ENCODE results near the gene RPL10. TPM values are rescaled to one million over a fixed set of nuclear protein-coding genes. Genes with fewer than 3 reads are reported as not detected.

The RPL10 gene
- total RNA-seq, 1 experiment from 2014 or later: 3,447 TPM

DNA sequence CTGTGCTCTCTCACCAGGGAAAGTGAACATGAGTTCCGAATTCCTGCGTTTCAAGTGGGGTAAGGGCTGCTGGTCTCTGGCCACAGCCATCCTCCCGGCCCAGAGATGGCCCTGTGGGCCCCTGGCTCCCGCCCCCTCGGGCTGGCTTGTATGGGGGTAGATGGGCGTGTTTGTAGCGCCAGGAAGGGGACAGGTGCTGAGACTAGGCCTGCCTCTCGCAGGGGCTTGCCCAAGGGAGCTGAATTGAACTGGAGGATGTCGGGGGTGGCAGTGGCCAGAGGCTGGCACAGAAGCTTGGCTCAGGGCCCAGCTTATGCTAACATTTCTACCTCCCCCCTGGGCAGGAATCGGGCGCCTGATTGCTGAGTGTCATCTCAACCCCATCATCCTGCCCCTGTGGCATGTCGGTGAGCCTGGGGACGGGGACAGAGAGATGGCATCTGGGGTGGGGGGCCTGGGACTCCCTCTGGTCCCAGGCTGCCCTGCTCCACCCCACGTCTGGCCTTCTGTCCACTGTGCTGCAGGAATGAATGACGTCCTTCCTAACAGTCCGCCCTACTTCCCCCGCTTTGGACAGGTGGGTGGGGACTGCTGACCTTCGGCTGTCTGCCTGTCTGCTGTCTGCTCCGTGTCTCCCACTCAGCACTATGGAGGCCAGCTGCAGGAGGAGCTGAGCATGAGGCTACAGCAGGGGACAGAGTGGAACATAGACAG lies 21.7 kb downstream of the RPL10 start:
- H3K36me3 ChIP-seq (ENCODE audit: low read depth): no peaks in the 10 kb centered on the region
- H3K27me3 ChIP-seq (ENCODE audit: insufficient read depth, low read depth): no peaks in the 10 kb centered on the region
- ChIA-PET CTCF (no interaction called here), POLR2A (ENCODE audit: unreplicated experiment) (interaction anchor here (0.7 kb wide), 1 partner anchor 88 kb away, joined by 3 read pairs; no protein-coding TSS in a partner anchor)
- H4K20me1 ChIP-seq (ENCODE audit: insufficient read depth): no peaks in the 10 kb centered on the region
- H3K4me1 ChIP-seq (replicated peaks; ENCODE audit: insufficient read depth): no peaks in the 10 kb centered on the region
- no peaks in the 10 kb centered on the region for H3K9me3 ChIP-seq (ENCODE audit: insufficient read depth, low read depth)
- intact Hi-C loops (cut with micrococcal nuclease; ENCODE audit: unreplicated experiment): no loop called here
- H3F3A ChIP-seq (ENCODE audit: insufficient read depth, low read depth): no peaks in the 10 kb centered on the region
- no peak overlapping the region for H2AFZ ChIP-seq
- no peaks in the 10 kb centered on the region for H3K79me2 ChIP-seq (ENCODE audit: low read depth)
- DNase-seq: no peak
- BruUV-seq (replicated peaks): no TSS peak
- H3K4me2 ChIP-seq: no peak overlapping the region
- H3K4me3 ChIP-seq: no peak overlapping the region
- H3K9me2 ChIP-seq (ENCODE audit: insufficient read depth): no peaks in the 10 kb centered on the region
- H3K27ac ChIP-seq: no peak overlapping the region
- TF ChIP-seq EZH2 (IDR thresholded peaks at IDR 0.05; ENCODE audit: low read depth): no peak
- TF ChIP-seq, protein P1, sequence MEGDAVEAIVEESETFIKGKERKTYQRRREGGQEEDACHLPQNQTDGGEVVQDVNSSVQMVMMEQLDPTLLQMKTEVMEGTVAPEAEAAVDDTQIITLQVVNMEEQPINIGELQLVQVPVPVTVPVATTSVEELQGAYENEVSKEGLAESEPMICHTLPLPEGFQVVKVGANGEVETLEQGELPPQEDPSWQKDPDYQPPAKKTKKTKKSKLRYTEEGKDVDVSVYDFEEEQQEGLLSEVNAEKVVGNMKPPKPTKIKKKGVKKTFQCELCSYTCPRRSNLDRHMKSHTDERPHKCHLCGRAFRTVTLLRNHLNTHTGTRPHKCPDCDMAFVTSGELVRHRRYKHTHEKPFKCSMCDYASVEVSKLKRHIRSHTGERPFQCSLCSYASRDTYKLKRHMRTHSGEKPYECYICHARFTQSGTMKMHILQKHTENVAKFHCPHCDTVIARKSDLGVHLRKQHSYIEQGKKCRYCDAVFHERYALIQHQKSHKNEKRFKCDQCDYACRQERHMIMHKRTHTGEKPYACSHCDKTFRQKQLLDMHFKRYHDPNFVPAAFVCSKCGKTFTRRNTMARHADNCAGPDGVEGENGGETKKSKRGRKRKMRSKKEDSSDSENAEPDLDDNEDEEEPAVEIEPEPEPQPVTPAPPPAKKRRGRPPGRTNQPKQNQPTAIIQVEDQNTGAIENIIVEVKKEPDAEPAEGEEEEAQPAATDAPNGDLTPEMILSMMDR (conservative IDR thresholded peaks at IDR 0.05): no peak

DNA sequence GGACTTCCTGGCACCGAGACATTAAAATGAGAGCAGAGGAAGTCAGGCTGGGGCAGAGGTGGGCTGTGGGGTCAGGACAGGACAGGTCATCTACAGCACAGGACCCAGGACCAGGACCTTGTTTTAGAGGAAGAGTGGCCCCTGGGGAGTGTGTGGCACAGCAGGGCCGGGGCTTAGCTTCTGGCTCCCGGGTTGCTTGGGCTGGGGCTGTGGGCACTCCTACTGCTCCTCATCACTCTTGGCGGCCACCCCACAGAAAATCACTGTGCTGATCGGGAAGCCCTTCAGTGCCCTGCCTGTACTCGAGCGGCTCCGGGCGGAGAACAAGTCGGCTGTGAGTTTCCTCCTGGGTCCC lies 22.2 kb downstream of the RPL10 start:
- no peak overlapping the region for H2AFZ ChIP-seq
- DNase-seq: no peak

DNA sequence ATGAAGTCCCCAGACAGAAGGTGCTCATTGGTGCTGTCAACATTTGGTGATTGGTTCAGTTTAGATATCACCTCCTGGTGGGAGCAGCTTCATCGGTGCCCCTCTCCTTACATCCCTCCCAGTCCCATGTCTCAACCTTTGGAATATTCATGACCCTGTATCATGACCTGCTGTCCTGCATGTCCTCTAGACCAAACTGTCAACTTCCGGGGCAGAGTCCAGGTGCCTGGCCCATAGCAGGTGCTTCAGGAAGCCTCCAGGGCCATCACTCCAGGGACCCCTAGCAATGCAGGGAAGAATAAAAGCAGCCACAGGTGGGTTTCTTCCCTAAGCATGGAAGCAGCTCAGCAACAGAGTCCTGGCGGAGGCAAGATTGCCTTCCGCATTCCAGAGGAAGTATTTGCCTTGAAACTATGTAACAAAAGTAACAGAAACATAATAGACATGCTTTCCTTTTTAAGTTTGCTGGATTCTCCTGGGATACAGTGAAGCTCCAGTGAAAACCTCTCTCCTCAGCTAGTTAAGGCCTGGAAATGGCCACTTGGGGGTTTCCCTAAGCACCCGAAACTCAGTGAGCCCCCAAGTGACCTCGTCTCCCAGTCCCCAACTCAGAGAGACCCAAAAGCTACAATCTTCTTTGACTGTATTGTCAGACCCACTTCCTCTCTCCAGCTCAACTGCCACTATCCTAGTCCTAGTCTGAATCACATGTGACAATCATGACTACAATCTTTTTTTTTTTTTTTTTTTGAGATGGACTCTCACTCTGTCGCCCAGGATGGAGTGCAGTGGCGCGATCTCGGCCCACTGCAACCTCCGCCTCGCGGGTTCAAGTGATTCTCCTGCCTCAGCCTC lies 29.0 kb downstream of the RPL10 start:
- no peaks in the 10 kb centered on the region for H3K9me2 ChIP-seq (ENCODE audit: insufficient read depth)
- no peaks in the 10 kb centered on the region for H3K36me3 ChIP-seq (ENCODE audit: low read depth)
- H3K9me3 ChIP-seq (ENCODE audit: insufficient read depth, low read depth): no peaks in the 10 kb centered on the region
- H3K4me3 ChIP-seq: peak overlapping the region; percentile 67; the same call in 1 of the 2 replicates
- H3K4me2 ChIP-seq: peak overlapping the region; percentile 95; the same call in 1 of the 2 replicates
- H4K20me1 ChIP-seq (ENCODE audit: insufficient read depth): no peaks in the 10 kb centered on the region
- peaks cover 19% of the 10 kb centered on the region for H3K79me2 ChIP-seq (ENCODE audit: low read depth)
- H3K27me3 ChIP-seq (ENCODE audit: insufficient read depth, low read depth): no peaks in the 10 kb centered on the region
- peaks cover 6% of the 10 kb centered on the region for H3K4me1 ChIP-seq (replicated peaks; ENCODE audit: insufficient read depth)
- H3F3A ChIP-seq (ENCODE audit: insufficient read depth, low read depth): no peaks in the 10 kb centered on the region
- no peak overlapping the region for H3K27ac ChIP-seq
- BruUV-seq (replicated peaks): no TSS peak
- CTCF ChIA-PET: interaction anchor here (0.6 kb wide), 1 partner anchor 55 kb away, joined by 3 read pairs; no protein-coding TSS in a partner anchor
- TF ChIP-seq, protein P1 (conservative IDR thresholded peaks at IDR 0.05): no peak
- no peak for TF ChIP-seq EZH2 (IDR thresholded peaks at IDR 0.05; ENCODE audit: low read depth)
- DNase-seq: no peak
- no peak overlapping the region for H2AFZ ChIP-seq
- POLR2A ChIA-PET (ENCODE audit: unreplicated experiment): interaction anchor here (0.5 to 0.6 kb wide), 2 partner anchors 45 to 286 kb away, joined by 3 to 13 read pairs; no protein-coding TSS in a partner anchor
- intact Hi-C loops (cut with micrococcal nuclease; ENCODE audit: unreplicated experiment): no loop called here

More for the DNA sequence above, 22.2 kb downstream of the RPL10 start:
- Histone ChIP-seq H3F3A (ENCODE audit: insufficient read depth, low read depth) (no peaks in the 10 kb centered on the region), H4K20me1 (ENCODE audit: insufficient read depth) (no peaks in the 10 kb centered on the region), H3K36me3 (ENCODE audit: low read depth) (no peaks in the 10 kb centered on the region), H3K27ac (no peak overlapping the region), H3K4me3 (no peak overlapping the region), H3K4me1 (replicated peaks; ENCODE audit: insufficient read depth) (no peaks in the 10 kb centered on the region), H3K4me2 (no peak overlapping the region), H3K27me3 (ENCODE audit: insufficient read depth, low read depth) (no peaks in the 10 kb centered on the region), H3K9me3 (ENCODE audit: insufficient read depth, low read depth) (no peaks in the 10 kb centered on the region), H3K9me2 (ENCODE audit: insufficient read depth) (no peaks in the 10 kb centered on the region), H3K79me2 (ENCODE audit: low read depth) (no peaks in the 10 kb centered on the region)
- intact Hi-C loops (cut with micrococcal nuclease; ENCODE audit: unreplicated experiment): no loop called here
- BruUV-seq (replicated peaks): no TSS peak
- POLR2A ChIA-PET (ENCODE audit: unreplicated experiment): no interaction called here
- TF ChIP-seq, protein P1 (conservative IDR thresholded peaks at IDR 0.05): no peak
- no peak for TF ChIP-seq EZH2 (IDR thresholded peaks at IDR 0.05; ENCODE audit: low read depth)
- CTCF ChIA-PET: no interaction called here
